K562 (cell line): ENCODE measurements around the gene LTA. TPM values are rescaled to one million over a fixed set of nuclear protein-coding genes. Genes with fewer than 3 reads are reported as not detected.
A peak's percentile ranks its signal among the peaks of the same experiment; 100 is the strongest.

Experiments
- CCAR2 ChIP-seq: fragments of 200-400 bp; formaldehyde crosslinking; IDR thresholded peaks from 2 replicates; pipeline ENCODE4 v1.6.1; 2017; ENCODE audit warnings: mild to moderate bottlenecking, low read depth, low read length
- ELF1 ChIP-seq: fragments of 200-800 bp; sonication (Bioruptor generic); IDR thresholded peaks from 2 replicates; pipeline ENCODE4 v1.6.1; 2016; ENCODE audit warnings: missing genetic modification characterization, missing compliant biosample characterization
- ERF ChIP-seq: fragments of 450-650 bp; formaldehyde crosslinking; IDR thresholded peaks from 2 replicates; pipeline ENCODE4 v1.4.0; 2020; ENCODE audit warnings: mild to moderate bottlenecking, mixed read lengths
- ETS1 ChIP-seq: conservative IDR thresholded peaks from 2 replicates; pipeline ENCODE4 v1.6.1; 2011; ENCODE audit warnings: low read depth, mild to moderate bottlenecking, low read length; ENCODE audit not compliant: control insufficient read depth
- GMEB1 ChIP-seq: fragments of 250-450 bp; sonication (Bioruptor Pico); IDR thresholded peaks from 2 replicates; pipeline ENCODE4 v1.4.0; 2020; ENCODE audit warnings: mild to moderate bottlenecking
- MAZ ChIP-seq, 2 experiments: fragments of 450-650 bp in 1 of 2; sonication (generic) in 1 of 2; formaldehyde crosslinking; IDR thresholded peaks in 1 of 2; conservative IDR thresholded peaks in 1 of 2; 2 replicates each; pipeline versions ENCODE4 v1.4.0 to v1.5.0; 2020; ENCODE audit warnings: mild to moderate bottlenecking in 1 of 2, missing genetic modification reagents in 1 of 2
- MCM7 ChIP-seq, 2 experiments: fragments of 450-650 bp; IDR thresholded peaks; 2 replicates each; pipeline ENCODE4 v1.6.1; 2016 to 2018
- MECOM ChIP-seq: fragments of 250-450 bp; sonication (Bioruptor Pico); IDR thresholded peaks from 2 replicates; pipeline ENCODE4 v1.8.0; 2022; ENCODE audit warnings: inconsistent platforms
- MEF2A ChIP-seq: IDR thresholded peaks from 2 replicates; pipeline ENCODE4 v1.6.1; 2011; ENCODE audit warnings: low read depth, mild to moderate bottlenecking, low read length, moderate library complexity; ENCODE audit not compliant: control insufficient read depth
- NONO ChIP-seq, 2 experiments: fragments of 200-400 bp in 1 of 2; fragments of 450-650 bp in 1 of 2; formaldehyde crosslinking in 1 of 2; IDR thresholded peaks; 2 replicates each; pipeline ENCODE4 v1.6.1; 2017; ENCODE audit warnings: low read depth in 2 of 2, mild to moderate bottlenecking in 2 of 2, moderate library complexity in 2 of 2, low read length in 1 of 2
- POLR3G ChIP-seq: IDR thresholded peaks from 2 replicates; pipeline ENCODE4 v1.6.1; 2011; ENCODE audit not compliant: insufficient read length, insufficient replicate concordance; ENCODE audit errors: extremely low read depth
- SNRNP70 ChIP-seq: fragments of 200-400 bp; formaldehyde crosslinking; optimal IDR thresholded peaks from 2 replicates; pipeline ENCODE3; 2017; ENCODE audit warnings: low read depth, low read length
- ZFP36 ChIP-seq: fragments of 150-350 bp; IDR thresholded peaks from 2 replicates; pipeline ENCODE4 v1.6.1; 2018; ENCODE audit warnings: low read length, low read depth; ENCODE audit not compliant: partially characterized antibody
- polyA plus RNA-seq, 8 experiments: library from polyadenylated mRNA; depleted of rRNA in 4 of 8; stranded (reverse) in 5 of 8; unstranded in 3 of 8; fragments of >200 nt; fragmentation: Nextera tagmentation in 2 of 8; fragmentation: Illumina TruSeq in 1 of 8; extraction: Ambion mirVana in 2 of 8; extraction: Trizol in 1 of 8; gene quantifications; 2 replicates each; pipeline versions ENCODE4 v1.2.1 to v1.2.3, GENCODE V29; 2011 to 2014; ENCODE audit warnings: inconsistent platforms in 1 of 8, missing spikeins in 1 of 8
- total RNA-seq, 7 experiments: library from RNA; depleted of rRNA in 6 of 7; stranded (reverse); fragments of >200 nt in 6 of 7; fragmentation: Illumina TruSeq in 2 of 7; extraction: Trizol in 2 of 7; gene quantifications; 2 replicates each; pipeline versions ENCODE4 v1.2.1 to v1.2.3, GENCODE V29; 2011 to 2021; ENCODE audit warnings: low replicate concordance in 1 of 7
- TF ChIP-seq, protein P1 (sequence below): fragments of 250-450 bp; sonication (Bioruptor Pico); IDR thresholded peaks from 2 replicates; pipeline ENCODE4 v1.8.0; 2022; ENCODE audit warnings: inconsistent platforms
- TF ChIP-seq, protein P2 (sequence below): fragments of 250-450 bp; sonication (Bioruptor Pico); IDR thresholded peaks from 2 replicates; pipeline ENCODE4 v1.4.0; 2020; ENCODE audit warnings: mild to moderate bottlenecking, moderate library complexity, borderline replicate concordance
- TF ChIP-seq, protein P3 (sequence below): sonication (generic); formaldehyde crosslinking; IDR thresholded peaks from 2 replicates; pipeline ENCODE4 v1.8.1; 2022; ENCODE audit warnings: missing genetic modification reagents

The LTA gene
- total and polyA plus RNA-seq, 9 of the 15 experiments (the other 6 are each of a cell fraction or from before 2014, with no cell fraction given) = 0.80 TPM; not detected in 8

DNA sequence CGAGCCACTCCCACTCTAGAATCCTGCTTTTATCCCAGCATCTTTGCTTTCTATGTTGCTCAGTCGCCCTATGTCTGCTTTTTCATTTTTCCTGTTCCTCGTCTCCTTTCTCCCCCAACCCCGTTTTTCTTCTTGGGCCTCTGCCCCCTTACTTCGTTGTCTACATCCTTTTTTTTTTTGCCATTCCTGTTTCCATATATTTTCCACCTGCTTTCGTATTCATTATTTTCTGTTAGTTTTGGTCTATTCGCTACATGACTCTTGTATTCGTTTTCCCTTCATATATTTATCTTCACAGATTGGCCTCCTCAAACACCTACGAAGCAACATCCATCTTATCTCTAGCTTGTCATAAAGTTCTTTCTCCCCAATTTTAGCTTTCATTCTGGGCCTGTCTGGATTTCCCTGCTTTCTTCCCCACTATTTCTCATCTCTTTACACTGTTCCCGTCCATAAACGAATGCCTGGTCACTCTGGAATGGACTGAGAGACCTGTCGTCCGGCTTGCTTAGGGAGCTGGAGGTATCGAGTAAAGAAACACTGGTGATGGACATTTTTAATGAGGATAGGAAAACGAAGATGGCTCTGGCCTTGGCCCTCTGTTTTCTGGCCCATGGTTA is 49.3 kb downstream of the LTA start (continued):
- TF ChIP-seq, protein P1, sequence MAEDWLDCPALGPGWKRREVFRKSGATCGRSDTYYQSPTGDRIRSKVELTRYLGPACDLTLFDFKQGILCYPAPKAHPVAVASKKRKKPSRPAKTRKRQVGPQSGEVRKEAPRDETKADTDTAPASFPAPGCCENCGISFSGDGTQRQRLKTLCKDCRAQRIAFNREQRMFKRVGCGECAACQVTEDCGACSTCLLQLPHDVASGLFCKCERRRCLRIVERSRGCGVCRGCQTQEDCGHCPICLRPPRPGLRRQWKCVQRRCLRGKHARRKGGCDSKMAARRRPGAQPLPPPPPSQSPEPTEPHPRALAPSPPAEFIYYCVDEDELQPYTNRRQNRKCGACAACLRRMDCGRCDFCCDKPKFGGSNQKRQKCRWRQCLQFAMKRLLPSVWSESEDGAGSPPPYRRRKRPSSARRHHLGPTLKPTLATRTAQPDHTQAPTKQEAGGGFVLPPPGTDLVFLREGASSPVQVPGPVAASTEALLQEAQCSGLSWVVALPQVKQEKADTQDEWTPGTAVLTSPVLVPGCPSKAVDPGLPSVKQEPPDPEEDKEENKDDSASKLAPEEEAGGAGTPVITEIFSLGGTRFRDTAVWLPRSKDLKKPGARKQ = no peak
- TF ChIP-seq, protein P2, sequence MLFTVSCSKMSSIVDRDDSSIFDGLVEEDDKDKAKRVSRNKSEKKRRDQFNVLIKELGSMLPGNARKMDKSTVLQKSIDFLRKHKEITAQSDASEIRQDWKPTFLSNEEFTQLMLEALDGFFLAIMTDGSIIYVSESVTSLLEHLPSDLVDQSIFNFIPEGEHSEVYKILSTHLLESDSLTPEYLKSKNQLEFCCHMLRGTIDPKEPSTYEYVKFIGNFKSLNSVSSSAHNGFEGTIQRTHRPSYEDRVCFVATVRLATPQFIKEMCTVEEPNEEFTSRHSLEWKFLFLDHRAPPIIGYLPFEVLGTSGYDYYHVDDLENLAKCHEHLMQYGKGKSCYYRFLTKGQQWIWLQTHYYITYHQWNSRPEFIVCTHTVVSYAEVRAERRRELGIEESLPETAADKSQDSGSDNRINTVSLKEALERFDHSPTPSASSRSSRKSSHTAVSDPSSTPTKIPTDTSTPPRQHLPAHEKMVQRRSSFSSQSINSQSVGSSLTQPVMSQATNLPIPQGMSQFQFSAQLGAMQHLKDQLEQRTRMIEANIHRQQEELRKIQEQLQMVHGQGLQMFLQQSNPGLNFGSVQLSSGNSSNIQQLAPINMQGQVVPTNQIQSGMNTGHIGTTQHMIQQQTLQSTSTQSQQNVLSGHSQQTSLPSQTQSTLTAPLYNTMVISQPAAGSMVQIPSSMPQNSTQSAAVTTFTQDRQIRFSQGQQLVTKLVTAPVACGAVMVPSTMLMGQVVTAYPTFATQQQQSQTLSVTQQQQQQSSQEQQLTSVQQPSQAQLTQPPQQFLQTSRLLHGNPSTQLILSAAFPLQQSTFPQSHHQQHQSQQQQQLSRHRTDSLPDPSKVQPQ (CRISPR knock-in tag) = no peak
- TF ChIP-seq MECOM (CRISPR knock-in tag) (0 out of 2 replicates have a peak, but pooled peaks have one; percentile 29), SNRNP70 (no peak), ELF1 (tag) (no peak), MAZ (CRISPR knock-in tag; conservative IDR thresholded peaks at IDR 0.05 in 1 of 2, IDR thresholded peaks at IDR 0.05 in 1 of 2) (no peak), ZFP36 (no peak), MCM7 (IDR thresholded peaks at IDR 0.05) (0 out of 4 replicates have a peak, but pooled peaks of 1 of the 2 experiments have one; percentile 55), POLR3G (no peak), MEF2A (no peak), ERF (no peak), GMEB1 (no peak), ETS1 (no peak), CCAR2 (no peak), NONO (IDR thresholded peaks at IDR 0.05; ENCODE audit: low read depth in 2 of 2, low read length in 1 of 2) (no peak)
- TF ChIP-seq, protein P3, sequence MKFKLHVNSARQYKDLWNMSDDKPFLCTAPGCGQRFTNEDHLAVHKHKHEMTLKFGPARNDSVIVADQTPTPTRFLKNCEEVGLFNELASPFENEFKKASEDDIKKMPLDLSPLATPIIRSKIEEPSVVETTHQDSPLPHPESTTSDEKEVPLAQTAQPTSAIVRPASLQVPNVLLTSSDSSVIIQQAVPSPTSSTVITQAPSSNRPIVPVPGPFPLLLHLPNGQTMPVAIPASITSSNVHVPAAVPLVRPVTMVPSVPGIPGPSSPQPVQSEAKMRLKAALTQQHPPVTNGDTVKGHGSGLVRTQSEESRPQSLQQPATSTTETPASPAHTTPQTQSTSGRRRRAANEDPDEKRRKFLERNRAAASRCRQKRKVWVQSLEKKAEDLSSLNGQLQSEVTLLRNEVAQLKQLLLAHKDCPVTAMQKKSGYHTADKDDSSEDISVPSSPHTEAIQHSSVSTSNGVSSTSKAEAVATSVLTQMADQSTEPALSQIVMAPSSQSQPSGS = no peak
